Ovary (tissue), 3 donors: ENCODE measurements around the gene ANO2.

ENCODE experiments used
- EP300 ChIP-seq: sonication (generic); formaldehyde crosslinking; IDR thresholded peaks from one replicate; pipeline ENCODE4 v1.6.1; 2017; ENCODE audit warnings: antibody characterized with exemption
- POLR2A ChIP-seq: fragments of 450-650 bp; IDR thresholded peaks from one replicate; pipeline ENCODE4 v1.6.1; 2017; ENCODE audit warnings: antibody characterized with exemption, mild to moderate bottlenecking, moderate library complexity
- TF ChIP-seq, protein P1 (sequence below), 3 donors: fragments of 450-650 bp in 2 of 3; fragments of 200-600 bp in 1 of 3; IDR thresholded peaks; one replicate each; pipeline versions ENCODE4 v1.5.1 to v1.8.0; 2016 to 2022; ENCODE audit warnings: antibody characterized with exemption in 3 of 3, mild to moderate bottlenecking in 1 of 3
- donor health status: DM: no; HTN: no; CAD: no.

DNA sequence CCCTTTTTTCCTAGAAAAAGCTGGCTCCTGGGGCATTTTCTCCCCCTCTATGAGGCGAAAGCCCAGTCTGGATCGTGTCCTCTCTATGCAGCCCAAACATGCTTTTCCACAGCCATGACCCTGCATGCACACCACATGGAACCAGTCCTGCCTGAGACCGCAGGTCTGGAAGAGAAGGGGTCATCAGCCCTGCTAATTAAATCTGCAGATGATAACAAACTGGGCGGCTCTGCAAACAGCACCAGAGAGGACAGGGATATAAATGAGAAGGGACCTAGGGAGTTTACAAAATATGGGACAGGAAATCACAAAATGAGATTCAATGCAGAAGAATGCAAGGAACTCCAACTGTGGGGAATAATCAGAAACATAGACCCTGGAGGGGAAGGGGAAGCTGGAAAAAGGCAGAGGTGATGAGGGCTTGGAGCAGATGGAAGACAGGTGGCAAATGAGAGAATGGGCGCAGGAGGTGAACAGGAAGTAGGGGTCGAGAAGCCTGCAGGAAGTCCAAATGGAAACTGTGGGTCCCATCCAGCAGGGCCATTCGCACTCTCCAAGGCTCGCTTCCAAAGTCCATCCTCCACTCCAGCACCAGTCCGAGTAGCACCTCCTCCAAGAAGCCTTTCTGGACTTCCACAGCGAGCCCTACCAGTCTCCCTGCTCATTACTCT lies 76.3 kb downstream of the ANO2 start:
- TF ChIP-seq, protein P1, sequence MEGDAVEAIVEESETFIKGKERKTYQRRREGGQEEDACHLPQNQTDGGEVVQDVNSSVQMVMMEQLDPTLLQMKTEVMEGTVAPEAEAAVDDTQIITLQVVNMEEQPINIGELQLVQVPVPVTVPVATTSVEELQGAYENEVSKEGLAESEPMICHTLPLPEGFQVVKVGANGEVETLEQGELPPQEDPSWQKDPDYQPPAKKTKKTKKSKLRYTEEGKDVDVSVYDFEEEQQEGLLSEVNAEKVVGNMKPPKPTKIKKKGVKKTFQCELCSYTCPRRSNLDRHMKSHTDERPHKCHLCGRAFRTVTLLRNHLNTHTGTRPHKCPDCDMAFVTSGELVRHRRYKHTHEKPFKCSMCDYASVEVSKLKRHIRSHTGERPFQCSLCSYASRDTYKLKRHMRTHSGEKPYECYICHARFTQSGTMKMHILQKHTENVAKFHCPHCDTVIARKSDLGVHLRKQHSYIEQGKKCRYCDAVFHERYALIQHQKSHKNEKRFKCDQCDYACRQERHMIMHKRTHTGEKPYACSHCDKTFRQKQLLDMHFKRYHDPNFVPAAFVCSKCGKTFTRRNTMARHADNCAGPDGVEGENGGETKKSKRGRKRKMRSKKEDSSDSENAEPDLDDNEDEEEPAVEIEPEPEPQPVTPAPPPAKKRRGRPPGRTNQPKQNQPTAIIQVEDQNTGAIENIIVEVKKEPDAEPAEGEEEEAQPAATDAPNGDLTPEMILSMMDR (IDR thresholded peaks at IDR 0.05), result no peak
- TF ChIP-seq POLR2A, result no peak
- no peak for TF ChIP-seq EP300
